ENCODE data around the gene HOXB3.
"Not testable (repeated sequence)": the region's sequence is repeated elsewhere in the genome, so short reads cannot be mapped to it uniquely, and the experiment has no call there.

The HOXB3 gene

DNA sequence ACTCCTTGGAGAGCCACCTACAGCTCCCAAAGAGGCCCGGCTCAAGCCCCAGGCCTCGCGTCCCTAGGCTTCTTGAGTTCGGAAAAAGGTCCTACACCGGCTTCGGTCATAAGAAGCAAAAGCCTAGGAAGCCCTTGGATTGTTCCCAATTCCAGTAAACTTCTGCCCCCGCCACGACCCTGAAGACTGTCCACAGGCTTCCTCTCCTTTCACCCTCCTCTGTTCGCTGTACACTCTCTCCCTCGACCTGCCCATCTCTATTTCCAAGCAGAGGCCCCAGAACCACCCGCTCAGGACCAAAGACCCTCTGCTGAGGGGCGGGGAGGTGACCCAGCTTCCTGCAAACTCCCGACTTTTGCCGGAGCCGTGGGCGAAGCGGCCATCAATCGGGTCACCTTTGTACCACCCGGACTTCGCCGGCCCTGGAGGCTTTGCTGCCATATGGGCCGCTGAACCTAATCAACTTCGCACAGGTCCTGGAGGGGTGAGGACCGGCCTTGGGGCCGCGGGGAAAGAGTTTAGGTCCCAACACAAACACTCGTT, 47.9 kb downstream of the HOXB3 start:
- DNase-seq = peak; percentile 51

DNA sequence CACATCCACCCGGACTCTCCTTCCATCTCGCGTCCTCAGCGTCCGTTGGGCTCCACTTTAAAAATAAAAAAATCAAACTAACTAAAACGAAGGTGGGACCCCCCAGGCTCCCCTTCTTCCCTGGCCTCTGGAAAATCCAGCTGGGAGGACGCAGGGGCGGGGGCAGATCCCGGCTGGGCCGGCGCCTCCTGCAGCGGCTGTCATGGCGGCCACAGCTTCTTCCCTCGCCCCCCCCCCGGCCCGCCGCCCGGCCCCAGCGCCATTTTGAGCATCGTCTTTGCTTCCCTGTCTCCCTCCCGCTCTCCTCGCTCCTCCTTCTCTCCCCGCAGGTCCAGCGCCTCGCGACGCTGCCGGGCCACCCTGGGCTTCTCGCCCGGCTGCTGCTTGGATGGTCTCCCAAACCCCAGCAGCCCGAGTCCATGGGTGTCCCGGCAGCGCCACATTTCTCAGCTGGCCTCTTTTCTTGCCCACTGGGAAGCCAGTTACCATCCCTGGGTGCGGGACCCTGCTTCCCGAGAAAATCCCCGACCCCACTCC, 48.4 kb downstream of the HOXB3 start:
- no peak for DNase-seq

DNA sequence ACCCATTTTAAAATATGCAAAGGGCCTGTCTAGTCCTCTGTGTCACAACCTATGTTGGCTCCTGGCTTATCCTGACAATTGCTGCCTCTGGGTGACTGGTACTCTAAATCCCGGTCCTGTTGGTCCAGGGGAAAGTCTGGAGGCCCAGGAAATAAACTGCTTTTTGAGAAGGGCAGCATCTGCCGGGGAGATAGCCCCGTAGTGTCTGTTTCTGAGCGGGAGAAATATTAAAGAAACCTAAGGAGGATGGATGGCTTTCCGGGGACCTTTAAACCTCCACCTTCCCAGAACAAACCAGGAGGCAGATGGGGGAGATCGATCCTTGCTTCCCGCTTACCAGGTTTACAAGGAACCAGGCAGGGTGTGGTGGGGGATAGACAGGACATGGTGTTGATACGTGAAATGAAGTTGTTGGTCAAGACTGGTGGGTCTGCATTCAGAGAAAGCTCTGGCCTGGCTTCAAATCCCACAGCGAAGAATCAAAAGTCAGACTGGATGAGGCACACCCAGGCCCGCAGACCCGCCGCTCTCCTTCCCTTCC, 48.9 kb downstream of the HOXB3 start:
- DNase-seq = peak; percentile 45

DNA sequence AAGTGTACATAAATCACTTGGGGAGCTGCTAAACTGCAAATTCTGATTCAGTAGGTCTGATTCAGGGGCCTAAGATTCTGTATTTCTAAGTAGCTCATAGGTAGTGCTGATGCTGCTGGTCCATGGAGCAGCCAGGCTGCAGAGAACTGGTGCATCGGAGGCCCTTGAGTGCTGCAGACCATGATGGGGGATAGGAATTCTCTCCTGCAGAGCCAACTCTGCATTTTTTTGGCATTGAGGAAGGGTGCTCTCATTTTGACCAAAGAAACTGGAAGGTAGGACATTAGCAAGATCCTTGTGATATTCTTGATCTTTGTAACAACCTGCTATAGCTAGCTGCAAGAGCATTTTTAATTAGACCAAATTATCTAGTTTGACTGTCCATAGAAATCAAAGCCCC, 49.8 kb downstream of the HOXB3 start:
- DNase-seq = no peak

DNA sequence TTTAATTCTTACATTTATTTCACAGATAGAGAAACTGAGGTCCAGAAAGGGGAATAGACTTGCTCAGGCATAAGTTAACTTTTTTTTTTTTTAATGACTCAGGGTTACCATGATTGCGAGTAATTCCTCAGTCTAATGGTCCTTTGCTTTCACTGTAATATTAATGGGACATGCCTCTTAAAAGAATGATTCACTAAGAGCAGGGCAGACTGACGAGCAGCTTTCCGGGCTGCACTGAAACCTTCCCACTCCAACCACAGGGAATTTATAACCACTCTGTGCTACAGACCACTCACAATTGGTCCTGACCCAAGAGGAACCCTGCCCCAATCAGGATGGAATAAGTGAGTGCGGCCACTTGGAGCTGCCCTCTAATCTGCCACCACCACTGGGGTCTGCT, 50.9 kb downstream of the HOXB3 start:
- no peak for DNase-seq

DNA sequence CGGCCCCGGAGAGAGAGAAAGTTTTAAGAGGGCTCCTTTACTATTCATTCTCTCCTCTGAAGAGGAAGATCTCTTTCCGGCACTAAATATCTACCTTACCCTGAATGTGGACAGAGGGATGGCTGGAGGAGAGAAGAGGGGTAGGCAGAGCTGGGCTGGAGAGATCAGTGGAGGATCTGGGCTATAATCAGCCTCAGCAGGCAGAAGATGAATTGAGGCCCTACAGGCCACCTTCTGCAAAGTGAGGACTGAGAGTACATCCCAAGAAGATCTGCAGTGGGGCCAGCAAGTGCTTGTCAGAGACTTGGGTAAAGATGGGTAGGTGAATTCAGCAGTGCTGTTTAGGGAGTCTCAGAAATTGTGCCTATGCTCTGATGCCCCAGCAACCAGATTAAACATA, 52.7 kb downstream of the HOXB3 start:
- no peak for DNase-seq

DNA sequence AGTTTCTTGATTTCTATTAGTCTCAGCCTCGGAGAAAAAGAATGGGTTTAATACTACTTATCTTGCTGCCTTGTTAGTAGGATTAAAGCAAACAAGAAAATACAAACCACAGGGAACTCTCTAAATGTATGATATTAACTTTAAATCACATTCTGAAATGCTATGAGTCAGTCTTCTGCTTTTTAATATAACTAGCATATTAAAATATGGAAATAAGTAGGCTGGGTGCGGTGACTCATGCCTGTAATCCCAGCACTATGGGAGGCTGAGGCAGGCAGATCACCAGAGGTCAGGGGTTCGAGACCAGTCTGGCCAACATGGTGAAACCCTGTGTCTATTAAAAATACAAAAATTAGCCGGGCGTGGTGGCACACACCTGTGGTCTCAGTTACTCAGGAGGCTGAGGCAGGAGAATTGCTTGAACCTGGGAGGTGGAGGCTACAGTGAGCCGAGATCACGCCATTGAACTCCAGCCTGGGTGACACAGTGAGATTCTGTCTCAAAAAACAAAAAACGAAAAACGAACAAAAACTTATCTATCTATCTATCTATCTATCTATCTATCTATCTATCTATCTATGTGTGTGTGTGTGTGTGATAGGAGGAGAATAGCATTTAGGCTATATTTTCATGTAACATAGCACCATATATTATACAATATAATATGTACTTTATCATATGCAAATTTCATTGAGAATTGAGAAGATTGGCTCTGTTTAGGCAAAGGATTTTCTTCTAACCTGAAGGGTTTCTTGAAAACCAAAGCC, 54.1 kb downstream of the HOXB3 start:
- DNase-seq = not testable (repeated sequence)

DNA sequence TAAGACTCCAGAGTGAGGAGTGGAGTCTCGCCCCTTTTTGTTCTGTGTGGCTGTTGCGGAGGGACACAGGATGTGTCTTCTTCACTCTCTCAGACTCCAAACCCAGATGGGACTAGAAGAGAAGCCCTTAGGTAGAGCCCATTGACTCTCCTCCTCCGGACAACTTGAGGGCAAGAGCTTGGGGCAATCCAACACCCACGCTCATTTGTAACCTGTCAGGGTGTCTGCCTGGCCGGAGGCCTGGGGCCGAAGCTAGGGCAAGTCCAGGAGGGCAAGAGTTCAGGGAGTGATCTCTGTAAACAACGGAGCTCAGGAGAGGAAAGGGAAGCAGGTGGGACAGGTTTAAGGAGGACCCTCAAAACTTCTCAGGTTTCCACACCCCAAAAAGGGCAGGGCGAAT, 57.8 kb downstream of the HOXB3 start:
- DNase-seq = no peak

DNA sequence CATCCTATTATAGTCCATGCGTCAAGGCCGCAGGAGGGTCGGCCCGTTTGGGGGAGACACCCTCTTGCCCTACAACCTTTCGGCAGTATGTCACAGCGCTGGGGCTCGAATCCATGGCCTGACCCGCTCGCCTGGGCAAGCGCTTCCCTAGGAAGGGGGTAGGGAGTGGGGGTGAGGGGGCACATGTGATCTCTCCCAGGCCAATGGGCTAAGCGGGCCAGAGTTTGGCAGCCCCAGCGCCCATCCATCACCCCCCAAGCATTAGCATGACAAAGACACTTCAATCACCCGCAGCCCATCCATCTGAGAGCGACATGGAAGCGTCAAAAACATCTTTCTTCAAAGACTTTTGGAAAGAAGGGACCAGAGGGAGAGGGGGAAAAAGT, 59.2 kb downstream of the HOXB3 start, which contains the start of gene HOXB1:
Gene HOXB1 (minus strand): TSS at position 125 of the 386 bp plus-strand sequence. CDS start 107 bp downstream, at position 18.
- DNase-seq = no peak

DNA sequence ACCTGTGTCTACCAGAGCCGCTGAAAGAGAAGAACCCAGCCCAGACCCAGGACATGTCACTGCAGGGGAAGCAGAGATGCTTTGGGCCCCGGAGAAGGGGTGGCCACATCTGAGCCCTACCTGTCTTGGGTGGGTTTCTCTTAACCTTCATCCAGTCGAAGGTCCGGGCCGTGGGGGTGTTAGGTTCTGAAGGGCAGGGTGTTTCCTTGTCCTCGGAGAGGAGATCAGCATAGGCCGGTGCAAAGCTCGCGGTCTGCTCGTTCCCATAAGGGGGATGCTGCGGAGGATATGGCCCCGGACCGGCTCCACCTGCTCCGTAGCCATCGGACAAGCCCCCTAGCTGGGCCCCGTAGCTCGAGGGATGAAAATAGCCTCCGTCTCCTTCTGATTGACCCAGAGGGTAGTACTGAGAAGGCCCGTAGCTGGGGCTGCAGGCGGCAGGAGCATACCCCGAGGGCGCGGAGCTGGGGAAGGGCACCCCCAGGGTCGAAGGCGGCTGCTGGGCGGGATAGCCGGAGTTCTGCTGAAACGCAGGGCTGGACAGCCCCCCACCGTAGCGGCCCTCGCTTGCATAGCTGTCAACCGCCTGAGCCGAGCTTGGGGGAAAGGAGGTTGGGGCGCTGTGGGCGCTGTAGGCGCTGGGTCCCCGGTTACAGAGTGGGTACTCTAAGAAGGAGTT, 59.7 kb downstream of the HOXB3 start:
- no peak for DNase-seq

DNA sequence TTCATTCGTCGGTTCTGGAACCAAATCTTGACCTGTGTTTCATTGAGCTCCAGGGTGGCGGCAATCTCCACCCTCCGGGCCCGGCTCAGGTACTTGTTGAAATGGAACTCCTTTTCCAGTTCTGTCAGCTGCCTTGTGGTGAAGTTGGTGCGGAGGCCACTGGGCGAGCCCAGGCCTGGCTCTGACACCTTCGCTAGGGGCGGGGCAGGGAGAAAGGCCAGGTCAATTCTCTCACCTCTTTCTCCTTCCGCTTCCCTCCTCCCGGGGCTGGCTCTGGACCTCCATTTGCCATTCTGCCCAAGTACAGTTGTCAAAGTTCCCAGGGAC, 60.4 kb downstream of the HOXB3 start:
- no peak for DNase-seq

DNA sequence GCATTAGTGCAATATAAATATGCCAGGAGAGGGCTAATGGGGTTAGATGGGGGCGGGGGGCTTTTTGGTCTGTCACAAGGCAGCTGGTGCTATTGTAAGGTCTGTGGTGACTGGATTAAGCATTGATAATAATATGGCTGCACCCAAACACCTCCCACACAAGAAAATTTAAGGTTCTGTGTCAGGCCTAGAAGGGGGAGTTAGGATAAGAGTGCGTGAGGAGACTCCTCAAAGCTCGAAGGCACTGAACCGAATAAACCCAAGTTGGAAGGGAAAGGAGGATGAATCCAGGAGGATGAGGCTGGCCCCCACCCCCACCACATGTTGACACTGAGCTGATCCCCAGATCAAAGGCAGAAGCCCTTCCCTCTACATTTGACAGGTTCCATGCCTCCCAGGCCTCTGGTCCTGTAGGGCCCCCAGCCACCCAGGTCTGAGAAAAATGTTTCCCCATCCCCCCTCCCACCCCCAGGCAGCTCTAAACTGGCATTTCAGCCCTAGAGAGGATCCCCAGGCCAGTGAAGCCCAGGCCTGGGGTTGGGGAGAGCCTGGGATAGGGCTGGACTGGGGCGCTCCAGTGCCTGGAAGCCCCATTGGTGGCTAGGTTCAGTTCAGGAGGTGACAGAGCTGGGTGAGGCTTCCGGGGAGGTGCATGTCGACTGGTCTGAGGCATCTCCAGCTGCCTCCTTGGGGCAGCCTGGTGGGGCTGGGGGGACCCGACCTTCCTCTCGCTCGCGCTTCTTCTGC, 60.9 kb downstream of the HOXB3 start:
- no peak for DNase-seq

DNA sequence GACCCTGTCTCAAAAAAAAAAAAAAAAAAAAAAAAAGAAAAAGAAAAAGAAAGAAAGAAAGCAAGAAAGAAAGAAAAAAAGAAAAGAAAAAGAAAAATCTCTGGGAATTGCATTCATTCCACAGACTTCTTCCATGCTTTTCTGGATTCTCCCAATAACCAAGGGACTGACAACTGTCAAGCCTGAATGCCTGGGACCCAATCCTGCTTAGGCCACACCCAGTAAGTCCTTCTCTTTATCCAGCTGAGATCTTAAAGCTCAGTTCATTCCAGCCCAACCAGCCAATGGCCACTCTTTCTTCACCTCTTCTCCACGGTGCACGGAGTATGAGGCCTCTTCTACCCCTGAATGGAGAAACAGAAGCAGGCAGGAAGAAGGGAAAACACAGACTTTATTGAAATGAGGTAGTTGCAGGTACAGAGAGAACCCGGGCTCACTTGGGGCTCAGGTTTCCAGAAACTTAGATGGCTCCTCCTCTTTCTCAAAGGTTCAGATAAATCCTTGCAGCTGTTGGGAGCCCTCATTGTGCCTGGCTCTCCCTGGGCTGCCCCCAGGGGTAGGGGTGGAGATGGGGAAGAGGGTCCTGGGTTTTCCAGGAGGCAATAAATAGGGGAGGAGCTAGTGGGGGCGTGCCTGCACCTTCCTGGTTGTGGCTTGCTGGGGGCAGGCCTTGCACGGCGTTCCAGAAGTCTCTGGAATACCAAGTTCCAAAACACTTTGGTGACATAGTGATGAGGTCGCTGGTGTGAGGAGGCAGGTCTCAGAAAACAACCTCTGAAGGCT, 61.7 kb downstream of the HOXB3 start:
- no peak for DNase-seq

DNA sequence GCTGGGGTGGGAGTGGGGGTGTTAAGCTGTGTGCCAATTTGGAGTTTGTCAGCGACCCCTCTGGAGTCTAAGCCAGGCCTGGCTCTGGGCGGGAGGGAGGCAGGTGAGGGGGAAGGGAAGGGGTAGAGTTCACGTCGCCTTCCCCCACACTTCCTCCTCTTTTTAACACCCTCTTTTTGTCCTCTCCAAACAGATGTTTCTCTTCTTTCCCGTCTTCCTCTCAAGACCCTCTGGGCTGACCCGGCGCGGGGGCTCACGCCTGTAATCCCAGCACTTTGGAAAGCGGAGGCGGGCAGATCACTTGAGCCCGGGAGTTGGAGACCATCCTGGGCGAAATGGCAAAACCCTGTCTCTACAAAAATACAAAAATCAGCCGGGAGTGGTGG, 62.5 kb downstream of the HOXB3 start:
- DNase-seq = no peak

DNA sequence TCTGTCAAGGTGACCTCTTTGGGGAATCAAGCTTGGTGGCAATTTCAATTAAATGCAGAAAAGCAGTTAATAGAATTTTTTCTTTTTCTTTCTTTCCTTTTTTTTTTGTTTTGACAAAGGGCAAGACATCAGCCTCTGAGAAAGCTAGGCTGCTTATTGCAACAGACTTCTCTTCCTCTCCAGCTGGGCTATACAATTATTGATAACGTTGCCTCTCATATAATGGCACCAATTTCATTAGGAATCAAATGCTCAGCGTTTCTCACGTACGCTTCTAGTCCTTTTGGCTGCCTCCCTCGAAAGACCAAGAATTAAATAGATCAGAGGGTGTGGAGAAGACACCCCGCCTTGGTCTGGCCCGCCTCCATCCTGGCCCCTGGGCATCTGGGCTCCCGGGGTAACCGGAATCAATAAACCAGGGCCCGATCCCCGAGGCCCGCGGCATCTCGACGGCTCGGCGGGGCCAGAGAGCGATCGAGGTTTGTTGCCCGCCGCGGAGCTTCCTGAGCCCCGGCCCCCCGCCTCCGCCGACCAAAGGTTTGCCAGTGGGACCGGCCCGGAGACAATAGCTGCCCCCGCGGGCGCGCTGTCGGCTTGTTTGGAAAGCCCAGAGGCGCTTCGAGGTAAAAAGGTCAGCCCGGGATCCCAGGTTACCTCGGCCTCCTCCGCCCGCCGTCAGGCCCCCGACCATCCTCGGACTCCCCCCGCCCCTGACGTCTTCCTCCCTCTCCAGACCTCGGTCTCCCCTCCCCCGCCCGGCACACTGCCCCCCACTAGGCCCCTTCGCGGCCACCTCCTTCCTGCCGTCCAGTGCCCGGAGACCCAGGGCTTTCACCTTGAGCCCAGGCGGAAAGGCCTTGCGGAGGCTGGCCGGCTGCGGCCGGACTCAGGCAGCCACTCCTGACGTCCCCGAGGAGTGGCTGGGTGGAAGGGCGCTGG, 63.2 kb downstream of the HOXB3 start:
- DNase-seq = no peak

DNA sequence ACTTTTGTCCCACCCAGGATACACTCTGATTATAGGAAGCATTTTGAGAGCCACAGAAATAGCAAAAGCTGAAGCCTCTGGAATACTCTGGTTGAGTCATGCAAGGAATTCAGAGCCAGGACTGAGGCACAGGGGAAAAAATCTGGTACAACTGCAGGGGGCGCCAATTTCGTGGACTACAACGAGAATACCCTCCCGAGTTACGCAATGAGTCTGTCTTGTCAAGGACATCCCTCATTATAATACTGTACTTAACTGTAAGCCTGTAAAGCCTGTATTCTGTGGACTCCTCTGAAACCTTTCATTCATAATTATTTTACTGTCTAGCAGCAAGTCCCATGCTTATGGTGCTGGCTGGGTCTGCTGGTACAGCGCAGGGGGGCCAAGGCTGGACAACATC, 67.0 kb downstream of the HOXB3 start:
- no peak for DNase-seq

DNA sequence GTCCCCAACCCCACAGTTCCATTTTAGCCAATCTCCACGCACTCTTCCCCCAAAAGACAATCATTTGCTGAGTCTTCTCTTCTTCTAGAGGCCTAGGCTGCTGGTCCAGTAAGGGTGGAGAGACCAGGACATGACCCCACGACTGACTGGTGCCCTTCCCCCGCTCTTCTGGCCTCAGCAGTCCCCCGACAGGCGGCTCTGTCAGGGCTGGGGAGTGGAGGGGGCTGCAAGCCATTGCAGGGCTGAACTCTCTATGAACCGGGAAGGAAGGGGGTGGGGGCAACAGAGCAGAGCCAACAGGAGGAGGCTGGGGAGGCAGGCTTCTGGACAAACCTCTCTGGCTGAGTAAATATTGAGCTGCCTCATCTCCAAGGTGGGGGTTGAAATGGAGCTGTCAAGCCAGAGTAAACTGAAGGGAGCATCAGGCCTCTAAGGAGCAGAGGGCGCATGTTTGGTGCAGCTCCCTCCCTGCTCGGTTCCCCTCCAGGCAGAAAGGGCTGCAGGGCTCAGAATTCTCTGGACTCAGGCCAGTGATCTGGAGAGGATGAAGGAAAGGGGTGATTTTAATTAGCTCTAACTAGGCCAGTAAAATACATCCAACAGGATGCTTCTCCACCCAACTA, 67.9 kb downstream of the HOXB3 start:
- DNase-seq = no peak

DNA sequence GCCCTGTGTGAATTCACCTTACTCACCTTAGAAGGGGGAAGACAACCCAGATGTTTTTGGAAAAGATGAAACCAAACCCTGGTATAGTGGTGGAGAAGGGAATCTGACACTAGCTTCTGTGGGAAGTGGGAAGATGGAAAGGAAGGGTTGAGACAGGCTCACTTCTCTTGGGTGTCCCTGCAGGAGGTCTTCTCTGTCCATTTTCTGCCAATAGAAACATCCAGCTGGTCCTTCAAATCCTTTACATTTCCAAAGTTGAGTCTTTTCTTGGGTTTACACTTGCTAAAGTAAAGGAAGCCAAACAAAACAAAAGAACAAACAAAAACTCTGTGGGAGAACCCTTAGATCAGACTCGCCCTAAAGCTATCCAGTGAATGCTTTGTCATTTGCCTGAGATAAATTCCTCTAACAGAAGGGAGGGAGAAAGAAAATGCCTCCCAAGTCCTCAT, 69.4 kb downstream of the HOXB3 start:
- no peak for DNase-seq

DNA sequence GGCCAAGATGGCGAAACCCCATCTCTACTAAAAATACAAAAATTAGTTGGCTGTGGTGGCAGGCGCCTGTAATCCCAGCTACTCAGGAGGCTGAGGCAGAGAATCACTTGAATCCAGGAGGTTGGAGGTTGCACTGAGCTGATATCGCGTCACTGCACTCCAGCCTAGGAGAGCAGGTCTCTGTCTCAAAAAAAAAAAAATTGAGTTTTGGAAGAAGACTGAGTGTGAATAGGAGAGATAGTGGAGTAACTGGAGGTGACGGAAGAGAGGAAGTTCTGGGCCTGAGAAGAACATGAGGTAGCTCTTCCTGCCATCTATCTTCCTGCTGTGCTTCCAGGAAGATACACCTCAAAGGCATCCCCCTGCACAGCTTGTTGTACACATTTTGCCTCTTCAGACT, 70.6 kb downstream of the HOXB3 start:
- DNase-seq = no peak

DNA sequence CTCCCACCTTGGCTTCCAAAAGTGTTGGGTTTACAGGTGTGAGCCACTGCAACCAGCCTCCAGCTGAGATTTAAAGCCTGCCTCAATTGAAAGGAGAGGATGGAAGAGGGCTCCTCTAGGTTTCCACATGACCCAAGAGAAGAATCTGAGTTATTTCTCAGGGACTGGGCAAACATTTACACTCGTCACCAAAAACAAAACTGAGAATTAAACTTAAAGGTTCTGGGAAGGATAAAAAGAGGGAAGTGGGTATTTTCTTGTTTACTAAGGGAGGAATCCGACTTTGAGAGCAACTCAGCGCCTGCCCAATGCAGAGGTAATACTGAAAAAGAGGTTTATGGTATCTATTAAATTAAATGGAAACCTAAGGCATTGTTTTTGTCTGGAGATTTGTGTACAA, 72.6 kb downstream of the HOXB3 start:
- no peak for DNase-seq
